GM18909 (cell line): ENCODE measurements around the gene MS4A14.
"Not testable (repeated sequence)": the region's sequence is repeated elsewhere in the genome, so short reads cannot be mapped to it uniquely, and the experiment has no call there.

Source experiments
- ATAC-seq: cut with Tn5 transposase; IDR thresholded peaks from one replicate; pipeline ENCODE4 v1.9.1; 2021; ENCODE audit warnings: mild to moderate bottlenecking; ENCODE audit not compliant: unreplicated experiment, poor library complexity

The MS4A14 gene, protein sequence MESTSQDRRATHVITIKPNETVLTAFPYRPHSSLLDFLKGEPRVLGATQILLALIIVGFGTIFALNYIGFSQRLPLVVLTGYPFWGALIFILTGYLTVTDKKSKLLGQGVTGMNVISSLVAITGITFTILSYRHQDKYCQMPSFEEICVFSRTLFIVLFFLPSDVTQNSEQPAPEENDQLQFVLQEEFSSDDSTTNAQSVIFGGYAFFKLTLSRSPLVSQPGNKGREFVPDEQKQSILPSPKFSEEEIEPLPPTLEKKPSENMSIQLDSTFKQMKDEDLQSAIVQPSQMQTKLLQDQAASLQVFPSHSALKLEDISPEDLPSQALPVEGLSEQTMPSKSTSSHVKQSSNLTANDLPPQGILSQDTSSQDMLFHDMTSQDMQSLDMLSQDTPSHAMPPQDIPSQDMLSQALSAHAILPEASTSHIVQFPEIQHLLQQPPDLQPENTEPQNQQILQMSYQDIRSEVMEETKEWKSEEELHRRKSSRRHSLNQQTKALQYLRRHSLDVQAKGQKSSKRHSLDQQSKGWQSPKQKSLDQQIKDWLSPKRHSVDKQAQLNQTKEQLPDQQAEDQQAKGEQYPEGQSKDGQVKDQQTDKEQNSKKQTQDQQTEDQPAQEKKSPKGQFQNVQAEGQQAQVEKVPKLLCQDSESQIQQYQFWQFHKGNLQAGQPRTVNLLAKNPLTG

DNA sequence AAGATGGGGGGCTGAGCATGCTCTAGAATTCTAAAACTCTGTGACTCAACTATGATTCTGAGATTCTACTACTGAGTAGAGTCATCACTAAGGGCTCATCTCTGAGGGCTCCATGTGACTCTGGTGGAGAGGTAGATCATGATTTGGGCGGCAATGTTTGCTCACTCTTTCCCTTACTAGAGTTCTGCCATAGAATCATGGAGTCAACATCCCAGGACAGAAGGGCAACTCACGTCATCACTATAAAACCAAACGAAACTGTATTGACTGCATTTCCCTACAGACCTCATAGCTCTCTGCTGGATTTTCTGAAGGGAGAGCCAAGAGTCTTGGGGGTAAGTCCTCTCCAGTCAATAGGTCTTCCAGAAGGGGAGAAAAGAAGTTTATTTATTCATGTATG, at the start of gene MS4A14:
Gene MS4A14 (plus strand): TSS at position 78 of the 400 bp plus-strand sequence. CDS start 120 bp downstream, at position 198.
- peak; percentile 18 for ATAC-seq

DNA sequence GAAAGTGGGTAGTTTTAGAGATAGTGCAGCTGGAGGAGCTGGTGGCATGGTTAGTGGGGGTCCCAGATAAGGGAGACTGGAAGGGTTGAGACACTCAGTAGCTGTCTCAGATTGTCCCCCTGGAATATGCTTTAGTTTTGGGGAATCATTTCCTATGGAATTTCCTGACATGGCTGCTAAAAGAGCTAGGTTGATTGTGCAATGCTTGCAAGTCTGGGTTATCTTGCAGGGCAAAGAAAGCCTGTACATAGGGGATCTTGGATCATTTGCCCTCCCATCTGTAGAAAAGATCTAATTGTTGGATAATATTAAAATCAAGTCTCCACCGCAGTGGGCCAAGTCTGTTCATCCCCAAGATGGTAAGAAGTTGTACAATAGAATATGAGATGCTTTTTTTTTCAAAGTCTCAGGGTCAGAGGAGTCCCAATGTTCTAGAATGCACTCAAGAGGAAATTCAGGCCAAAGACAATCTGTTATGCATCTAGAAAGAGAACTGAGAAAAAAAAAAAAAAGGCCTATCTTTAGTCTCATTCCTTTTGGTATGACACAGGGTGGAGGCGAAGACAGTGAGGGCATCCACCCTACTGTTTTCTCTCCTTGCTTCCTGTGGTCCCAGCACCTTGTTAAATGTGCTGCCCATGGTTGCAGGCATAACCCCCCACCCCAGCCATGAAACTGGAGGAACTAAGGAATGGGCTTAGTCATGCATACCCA, 49.0 kb upstream of the MS4A14 start:
- ATAC-seq, result no peak

GRCh38 chr11:60348116-60348515, 48.1 kb upstream of the MS4A14 start:
- no peak for ATAC-seq

DNA sequence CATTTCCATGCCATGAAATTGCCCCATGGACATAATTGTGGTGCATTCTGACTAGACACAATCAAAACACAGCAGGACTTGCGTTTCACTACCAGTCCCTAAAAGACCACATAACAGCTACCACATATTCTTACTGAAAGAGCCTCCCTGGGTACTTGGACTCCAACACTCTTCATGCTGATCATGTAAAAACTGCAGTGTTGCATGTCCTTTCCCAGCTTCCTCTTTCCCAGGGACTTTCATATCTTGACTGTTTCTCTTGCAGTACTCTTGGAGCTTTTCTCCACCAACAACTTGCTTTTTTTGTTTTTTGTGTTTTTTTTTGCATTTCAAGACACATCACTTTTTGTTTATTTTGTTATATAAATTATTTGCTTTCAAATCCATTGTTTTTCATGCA, 46.3 kb upstream of the MS4A14 start:
- ATAC-seq, result no peak

DNA sequence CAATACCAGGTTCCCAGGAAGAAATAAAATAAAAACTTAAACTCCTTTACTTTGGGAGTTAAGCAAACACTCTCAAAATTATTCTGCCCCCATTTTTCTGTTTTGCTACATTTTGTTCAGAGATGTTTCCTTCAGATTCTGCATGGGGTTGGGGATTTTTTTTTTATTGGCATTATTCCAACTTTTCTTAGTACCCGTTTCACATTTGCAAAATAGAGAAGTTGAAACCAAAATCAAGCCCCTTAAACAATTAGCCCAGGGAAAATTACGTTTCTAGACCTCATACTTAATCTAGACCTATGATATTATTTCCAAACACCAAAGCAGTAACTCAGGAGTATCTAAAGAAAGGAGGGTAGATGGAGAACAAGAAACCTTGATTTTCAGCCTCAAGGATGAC, 38.5 kb upstream of the MS4A14 start:
- ATAC-seq, result no peak

DNA sequence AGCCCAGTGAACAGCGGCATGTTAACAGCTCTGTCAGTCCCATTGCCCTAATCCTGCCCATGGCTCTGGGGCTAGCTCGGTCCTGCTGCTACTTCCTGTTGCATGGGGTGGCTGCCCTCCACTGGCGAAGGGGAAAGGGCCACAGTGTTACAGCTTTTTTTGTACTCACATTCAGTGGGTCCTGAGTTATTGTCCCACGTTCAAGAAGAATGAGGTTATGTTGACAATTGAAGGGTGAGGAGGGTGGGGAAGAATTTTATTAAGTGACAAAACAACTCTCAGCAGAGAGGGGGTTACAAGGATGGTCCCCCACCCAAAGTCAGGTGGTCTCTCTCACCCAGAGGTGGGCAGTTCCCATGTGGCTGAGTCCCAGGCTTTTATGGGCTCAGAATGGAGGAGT, 35.6 kb upstream of the MS4A14 start:
- ATAC-seq, result no peak

GRCh38 chr11:60362241-60362640, 34.0 kb upstream of the MS4A14 start:
- no peak for ATAC-seq

DNA sequence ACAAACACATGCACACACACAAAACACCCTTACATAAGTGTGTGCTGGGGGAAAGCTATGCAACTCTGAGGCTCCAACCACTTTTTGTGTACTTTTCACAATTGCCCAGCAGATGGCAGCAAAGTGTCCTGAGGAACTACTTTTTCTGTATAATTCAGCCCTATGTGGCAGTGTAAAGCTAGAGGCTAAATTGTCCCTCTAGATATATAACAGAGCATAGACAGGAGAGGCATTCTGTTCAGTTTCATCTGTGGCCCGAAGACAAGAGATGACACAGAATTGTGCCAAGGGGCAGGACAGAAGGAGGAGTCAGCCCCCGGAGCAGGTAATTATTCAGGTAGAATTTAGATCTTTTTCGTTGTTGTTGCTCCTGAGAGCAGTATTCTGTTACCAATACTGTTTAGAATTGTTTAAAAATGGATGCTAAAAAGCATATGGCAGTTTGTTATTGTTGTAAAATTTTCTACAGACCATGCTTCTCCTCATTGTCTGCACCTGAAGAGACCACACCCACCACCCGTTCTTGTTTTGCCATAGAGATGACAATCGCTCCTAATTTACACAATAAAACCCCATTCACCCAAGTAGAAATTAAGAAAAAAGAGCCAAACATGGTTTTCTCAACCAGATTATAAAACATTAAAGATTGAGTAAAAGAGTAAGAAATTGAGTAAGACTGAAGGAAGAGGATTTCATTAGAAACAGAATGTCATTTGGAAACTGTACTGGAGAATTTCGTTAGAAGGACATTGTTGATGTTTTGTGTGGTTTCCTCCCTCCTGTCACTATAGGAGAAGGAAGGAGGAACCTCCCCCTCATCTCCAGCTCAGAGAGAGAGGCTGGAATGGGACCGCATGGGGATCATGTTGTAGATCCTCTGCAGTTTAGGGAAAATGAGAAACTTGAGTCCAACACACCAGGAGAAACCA, 32.5 kb upstream of the MS4A14 start:
- ATAC-seq, result peak; percentile 75

- ATAC-seq, result not testable (repeated sequence)
Measured at GRCh38 chr11:60366262-60366904, 29.9 kb upstream of the MS4A14 start.

DNA sequence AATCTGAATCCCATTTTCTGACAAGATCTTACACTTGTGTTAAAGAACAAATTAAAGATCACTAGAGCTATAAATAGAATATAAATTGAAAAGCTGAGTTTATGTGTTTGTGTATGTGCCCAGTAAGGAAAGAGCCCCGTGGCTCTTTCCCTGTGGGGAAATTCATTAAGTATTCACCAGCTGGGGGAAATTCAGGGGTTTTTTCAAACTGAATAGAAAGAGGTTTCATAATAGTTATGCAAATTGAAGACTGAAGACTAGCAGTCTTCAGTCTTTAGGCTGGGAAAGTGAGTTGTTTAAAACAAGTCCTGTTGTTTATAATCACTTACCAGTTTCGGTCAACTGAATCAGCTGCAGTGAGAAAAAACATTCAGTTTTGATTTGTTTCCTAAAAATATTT, 29.2 kb upstream of the MS4A14 start:
- peak; percentile 85 for ATAC-seq

GRCh38 chr11:60367896-60368295, 28.4 kb upstream of the MS4A14 start:
- no peak for ATAC-seq

- no peak for ATAC-seq
Measured at GRCh38 chr11:60370252-60370810, 25.9 kb upstream of the MS4A14 start.

GRCh38 chr11:60370811-60371298, 25.4 kb upstream of the MS4A14 start:
- no peak for ATAC-seq

GRCh38 chr11:60371386-60371785, 24.9 kb upstream of the MS4A14 start:
- no peak for ATAC-seq

DNA sequence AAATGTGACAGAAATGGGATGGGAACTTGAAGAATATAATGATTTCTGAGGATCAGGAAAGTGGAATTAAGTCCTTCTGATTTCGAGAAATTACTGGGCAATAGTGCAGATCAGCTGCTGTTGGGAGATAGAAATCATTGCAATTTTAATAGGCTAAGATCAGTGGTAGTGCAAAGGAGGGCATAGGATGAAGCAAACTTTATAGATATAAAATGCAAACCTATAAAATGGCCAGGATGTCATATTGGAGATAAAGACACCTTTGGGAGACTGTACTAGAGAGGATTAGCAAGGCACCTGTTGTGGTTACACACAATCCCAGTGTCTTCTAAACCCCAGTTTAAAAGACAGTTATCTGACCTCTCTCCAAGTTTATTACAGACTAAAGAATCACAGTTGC, 24.4 kb upstream of the MS4A14 start:
- no peak for ATAC-seq

GRCh38 chr11:60372767-60373166, 23.5 kb upstream of the MS4A14 start:
- ATAC-seq, result no peak

DNA sequence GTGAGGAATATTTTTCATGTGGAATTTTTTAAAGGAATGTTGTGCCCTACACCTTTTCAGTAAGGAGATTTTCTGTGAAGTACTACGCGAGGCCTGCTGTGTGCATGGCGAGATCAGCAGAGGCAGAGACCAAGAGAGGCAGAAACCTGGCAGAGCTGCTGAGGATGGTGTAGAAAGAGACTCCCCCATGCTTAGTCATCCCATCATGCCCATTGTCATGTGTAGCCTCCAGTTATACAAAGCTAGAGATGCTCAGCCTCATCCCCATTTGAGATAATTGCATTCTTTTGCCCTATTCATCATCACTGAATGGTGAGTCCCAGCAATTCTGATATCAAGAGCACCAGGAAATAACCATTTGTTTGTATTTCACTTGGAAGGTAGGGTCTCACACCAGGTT, 20.9 kb upstream of the MS4A14 start:
- no peak for ATAC-seq

DNA sequence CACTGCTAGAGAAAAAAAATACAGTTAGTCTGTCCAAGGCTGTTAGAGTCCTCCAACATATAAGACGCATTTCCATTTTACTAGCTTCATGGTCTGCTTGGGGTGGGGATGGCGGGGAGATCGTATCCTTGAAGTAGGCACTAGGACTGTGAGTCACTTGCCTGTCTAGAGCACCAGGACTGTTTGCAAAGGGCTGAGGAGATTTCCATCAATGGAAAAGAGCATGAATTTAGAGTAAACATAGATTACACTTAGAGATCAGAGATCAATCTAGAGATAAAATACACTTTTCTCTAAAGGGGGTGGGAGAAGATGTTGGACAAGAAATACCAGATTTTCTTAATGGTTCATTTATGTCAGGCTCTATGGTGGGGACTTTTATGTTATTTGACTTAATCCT, 19.7 kb upstream of the MS4A14 start:
- ATAC-seq, result no peak
